Activated CD4-positive, alpha-beta T cell treated with anti-CD3 and anti-CD28 coated beads, Interleukin-2, amount 50 U/mL, for 1 hour (primary cell): ENCODE results near the gene UBE2E1.

Experiments
- DNase-seq: peaks from one replicate; pipeline ENCODE4 v3.0.0-alpha.2; 2020

The UBE2E1 gene

DNA sequence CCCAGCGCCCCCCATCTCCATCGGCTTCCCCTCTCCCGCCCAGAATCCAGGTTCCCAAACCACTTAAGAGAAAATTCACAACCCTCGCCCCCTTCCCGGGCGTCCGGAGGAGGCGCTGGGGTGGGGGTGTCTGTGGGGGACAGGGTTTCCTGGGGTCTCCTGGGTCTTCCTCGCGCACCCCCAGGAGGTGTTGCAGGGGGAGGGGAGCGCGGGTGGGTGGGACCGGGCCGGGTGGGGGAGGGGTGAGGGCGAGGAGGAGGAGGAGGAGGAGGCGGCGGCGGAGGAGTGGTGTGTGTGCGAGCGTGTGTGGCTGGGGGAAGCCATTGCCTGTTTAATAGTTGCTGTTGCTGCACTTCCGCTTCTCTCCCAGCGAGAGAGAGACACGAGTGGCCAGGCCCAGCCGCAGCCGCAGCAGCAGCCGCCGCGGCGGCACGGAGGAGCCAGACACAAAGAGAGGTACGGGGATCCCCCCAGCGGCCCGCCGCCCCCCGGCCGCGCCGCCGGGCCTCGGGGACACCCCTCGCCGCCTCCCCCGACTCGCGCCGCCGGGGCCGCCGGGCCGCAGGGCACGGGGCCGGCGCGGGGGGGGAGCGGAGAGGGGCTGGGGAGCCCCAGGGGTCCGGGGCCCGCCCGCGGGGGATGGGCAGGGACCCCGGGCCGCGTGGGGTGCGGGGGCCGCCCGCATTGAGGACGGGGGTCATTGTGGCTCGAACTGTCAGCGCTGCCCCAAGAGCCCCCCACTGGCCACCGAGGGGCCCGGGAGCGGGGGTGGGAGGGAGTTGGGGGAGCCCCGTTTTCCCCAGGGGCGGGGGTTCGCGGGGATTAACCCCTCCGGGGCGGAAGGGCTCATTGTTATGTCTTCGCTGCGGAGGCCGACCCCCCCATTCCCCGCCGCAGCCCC lies at the start of gene UBE2E1:
UBE2E1 (plus strand) TSS at position 323 of the 901 bp plus-strand sequence. CDS start 1,315 bp downstream, outside the sequence.
- peak; percentile 69 for DNase-seq

DNA sequence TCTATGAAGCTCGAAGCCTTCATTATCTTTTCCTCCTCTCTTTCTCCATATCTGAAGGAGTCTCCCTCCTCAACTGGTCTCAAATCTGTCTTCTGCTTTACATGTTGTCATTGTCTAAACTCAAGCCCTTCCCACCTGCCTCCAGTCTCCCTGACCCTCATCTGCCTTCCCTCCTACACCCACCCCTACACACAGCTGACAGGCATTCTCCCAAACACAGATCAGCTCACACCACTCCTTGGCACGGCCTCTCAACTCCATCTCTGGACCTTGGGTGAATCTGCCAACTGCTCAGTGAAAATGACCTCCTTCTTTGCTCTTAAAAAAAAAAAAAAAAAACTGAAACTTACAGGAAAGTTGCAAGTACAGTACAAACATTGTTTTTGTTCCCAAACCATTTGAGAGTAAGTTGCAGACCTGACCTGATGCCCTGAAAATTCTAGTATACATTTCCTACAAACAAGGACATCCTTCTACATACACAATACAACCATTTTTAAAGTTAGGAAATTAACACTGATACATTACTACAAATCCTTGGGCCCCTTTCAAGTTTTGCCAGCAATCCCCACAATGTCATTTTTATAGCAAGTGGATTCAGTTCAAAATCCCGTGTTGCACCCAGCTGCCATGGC lies 49.4 kb upstream of the UBE2E1 start:
- no peak for DNase-seq

DNA sequence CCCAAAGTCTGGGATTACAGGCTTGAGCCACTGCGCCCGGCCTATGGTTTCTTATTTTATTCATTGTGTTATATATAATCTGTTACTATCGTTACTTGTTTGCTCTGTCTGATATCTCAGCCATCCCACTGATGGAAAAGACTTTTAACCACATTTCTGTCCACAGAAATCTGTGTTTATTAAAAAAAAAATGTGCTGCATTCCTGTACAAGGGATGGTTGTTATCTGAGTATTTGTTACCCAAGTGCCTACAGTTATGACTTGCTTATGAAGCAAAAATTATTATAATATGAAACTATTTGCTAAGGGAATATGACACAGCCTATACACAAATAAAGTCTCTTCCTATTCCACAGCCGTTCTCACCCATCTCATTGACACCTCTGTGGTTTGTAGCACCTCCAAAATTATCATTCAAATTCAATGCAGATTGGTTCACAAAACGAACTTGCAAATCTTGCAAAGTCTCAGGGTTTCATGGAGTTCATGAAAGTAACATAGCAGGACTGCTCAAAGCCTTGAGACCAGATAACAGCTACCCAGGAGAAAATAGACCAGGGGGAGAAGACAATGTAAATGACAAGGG lies 47.4 kb upstream of the UBE2E1 start:
- no peak for DNase-seq

DNA sequence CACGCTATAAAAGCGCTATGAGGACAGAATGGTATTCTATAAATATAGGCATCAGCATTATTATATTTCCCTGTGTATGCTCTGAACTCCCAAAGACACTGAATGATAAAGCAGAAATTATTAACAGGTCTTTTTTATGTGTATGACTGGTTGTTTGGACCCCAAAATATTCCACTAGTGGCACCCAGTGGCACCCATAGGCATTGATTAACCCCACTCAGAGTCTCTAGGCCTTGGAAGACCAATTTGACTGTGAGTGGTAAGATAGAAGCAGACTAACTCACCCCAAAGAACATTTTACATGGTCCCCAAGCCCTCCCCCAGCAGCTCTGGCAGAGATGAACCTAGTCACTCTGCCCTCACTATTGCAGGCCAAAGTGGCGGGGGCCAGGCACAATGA lies 45.4 kb upstream of the UBE2E1 start:
- DNase-seq, result no peak

DNA sequence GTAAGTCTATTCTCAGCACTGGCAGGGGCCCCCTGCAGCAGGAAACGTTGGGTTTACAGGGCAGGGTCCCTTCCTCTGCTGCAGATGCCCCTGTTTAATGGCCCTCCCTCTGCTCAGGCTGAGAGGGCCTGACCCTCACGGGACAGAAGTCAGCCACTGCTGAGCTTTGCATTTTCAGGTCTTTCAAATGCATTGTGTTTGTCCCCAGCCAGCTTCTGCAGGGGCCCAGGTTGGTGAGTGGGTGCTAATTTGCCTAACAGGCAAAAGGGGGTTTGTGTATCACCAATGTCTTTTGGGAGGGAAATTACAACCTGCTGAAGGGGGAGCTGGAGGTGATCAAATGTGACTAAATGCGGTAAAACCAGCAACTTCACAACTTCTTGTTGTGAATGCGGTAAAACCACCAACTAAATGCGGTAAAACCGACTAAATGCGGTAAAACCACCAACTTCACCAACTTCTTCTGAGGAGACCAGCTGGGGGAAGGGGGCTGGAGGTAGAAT lies 44.8 kb upstream of the UBE2E1 start:
- no peak for DNase-seq

DNA sequence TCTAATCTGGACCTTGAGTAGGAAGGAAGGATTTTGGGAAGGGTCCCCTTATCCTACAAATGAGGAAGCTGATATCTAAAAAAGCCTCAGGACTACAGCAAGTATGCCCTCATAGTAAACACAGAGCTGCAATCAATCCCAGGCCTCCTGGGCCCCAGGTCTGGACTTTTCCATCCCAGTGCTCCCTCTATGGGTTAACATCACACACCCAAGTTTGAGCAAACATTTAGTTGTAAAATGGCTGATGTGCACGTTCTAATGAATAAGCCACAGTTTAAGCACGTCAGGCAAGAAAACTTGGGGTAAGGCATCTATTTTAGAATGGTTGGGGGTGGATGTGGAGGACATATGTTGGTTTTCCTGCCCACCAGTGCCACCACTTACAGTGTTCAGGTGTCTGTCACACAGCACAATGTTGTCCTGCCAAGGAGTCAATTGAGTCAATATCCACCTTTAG lies 44.3 kb upstream of the UBE2E1 start:
- DNase-seq, result no peak

DNA sequence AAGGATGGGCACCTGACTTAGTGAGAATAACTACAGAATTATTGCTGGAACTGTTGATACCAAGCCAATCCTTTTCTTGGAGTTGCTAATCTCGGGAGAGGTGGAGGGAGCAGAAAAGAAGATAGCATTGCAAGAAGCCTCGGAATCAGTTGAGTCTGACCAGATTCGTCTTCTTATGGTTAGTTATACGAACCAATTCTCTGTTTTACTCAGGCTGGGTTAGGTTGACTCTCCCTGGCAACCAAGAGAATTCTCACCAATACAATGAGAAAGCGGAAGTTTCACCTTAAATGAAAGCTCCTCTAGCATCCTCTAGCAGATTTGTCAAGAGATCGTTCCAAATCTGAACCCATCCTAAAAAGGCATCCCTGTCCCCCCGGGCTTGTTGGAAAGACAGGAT lies 43.5 kb upstream of the UBE2E1 start:
- no peak for DNase-seq

DNA sequence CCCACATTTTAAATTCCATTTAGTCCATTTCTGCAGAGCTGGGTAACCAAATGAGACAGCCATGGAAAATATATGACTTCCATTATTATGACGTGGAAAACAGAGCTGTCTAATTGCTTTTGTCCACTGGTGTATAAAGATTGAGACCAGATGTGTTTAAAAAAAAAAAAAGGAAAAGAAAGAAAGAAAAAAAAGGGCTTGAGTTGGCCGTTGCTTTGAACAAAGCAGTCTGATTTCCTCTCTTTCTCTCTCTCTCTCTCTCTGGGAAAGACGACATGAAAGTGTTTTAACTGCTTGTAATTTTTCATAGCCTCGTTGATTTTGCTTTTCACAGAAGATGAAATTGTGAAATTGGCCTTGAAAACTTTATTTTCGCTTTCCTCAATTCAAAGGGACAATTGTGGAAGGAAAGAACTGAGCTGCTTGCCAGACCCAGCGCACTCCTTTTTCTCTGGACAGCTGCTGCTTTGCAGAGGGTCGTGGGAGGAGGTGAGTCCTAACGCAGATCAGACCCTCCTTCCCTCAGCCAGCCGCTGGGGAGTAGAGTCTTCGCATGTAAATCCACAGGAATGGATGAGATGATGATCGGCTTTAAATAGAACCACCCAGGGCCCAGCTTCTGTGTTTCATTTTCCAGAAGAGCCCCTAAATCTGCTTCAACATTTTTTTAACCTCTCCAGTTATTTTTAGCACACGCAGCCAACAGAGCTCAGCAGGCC lies 42.8 kb upstream of the UBE2E1 start:
- no peak for DNase-seq

DNA sequence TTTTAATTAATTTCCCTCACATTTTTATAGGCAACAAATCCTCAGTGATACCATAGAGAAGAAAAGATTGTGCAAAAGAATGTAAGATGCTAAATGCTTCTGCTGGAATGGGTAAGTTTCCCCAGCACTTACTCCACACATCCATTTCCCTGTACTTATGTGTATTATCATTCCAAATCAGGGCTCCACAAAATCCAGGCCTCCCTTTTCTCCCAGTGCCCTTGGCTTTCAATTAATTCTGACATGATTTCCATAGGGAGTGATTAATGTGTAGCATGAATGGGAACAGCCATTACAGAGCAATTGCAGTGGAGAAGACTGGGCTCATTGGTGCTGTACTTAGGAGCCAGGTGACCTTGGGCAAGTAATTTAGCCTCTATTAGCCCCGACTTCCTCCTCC lies 41.3 kb upstream of the UBE2E1 start:
- no peak for DNase-seq

DNA sequence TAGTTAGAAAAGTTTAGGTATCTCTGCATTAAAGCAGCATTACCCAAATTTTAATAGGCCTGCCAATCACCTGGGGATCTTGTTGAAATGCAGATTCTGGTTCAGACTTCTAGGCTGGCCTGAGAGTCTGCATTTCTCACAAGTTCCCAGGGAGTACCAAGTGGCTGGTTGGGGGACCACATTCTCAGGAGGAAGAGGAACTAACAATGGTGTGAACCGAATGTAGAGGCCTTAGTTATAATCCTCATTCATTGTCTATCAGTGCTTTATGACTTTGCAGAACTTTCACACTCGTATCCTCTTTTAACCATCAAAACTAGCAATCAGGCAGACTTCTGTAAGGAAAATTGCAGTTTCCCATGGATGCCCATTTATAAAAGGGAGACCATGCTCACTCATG lies 38.2 kb upstream of the UBE2E1 start:
- DNase-seq, result no peak

DNA sequence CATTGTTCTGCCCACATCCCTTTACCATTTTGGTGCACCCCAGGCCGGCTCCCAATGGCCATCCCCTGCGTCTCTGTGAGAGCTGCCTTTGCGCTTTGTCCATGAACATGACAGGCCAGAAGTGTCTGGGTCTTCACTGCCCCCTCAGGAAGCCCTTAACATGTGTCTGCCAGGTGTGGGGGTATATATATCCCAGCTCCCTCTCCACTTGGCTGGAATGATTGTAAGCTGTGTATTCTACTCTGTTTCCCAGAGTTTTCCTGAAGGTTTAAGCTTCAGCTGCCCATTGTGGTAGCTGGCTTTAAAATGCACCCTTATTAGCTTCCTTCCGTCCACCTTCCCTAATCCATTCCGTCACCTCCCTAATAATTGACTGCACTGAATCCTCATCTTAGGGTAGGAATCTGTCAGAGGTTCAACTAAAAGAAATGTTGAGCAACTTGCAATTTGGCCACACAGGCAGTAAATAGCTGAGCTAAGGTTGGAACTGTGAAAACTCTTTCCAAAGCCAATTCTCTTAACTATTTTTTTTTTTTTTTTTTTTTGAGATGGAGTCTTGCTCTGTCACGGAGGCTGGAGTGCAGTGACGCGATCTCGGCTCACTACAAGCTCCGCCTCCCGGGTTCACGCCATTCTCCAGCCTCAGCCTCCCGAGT lies 30.4 kb upstream of the UBE2E1 start:
- DNase-seq, result no peak

DNA sequence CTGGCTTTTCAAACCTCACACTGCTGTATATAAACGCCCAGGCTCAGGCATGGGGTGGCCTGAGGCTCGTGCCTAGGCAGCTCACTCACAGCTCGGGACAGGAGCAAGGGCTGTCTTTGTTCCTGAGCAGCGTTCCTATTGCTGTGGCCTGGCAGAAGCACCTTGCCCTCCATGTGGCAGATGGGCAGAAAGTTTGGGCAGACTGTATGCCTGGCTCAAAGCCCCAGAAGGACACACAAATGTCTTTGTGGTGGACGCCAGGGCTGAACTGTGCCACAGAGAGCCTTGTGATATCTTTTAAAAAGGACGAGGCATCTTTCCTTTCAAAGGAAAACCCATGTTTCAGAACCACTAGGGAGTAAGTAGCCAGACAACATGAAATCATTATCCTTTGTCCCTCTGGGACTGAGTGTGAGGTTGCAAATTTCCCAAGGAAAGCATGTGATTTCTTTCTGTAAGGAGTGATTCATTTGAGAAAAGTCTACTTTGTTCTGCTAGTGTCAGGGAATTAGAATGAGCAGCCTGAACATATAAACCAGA lies 29.3 kb upstream of the UBE2E1 start:
- DNase-seq, result no peak

DNA sequence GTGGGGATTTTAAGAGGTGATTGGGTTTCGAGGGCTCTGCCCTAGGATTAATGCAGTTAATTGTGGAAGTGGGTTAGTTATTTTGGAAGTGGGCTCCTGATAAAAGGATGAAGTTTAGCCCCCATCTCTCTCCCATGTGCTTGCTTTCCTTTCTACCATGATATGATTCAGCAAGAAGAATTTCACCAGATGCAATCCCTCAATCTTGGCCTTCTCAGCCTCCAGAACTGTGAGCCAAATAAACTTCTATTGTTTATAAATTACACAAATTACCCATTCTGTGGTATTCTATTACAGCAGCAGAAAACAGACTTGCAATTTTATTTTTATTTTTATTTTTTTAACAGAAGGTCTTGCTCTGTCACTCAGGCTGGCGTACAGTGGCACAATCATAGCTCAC lies 27.3 kb upstream of the UBE2E1 start:
- DNase-seq, result no peak

DNA sequence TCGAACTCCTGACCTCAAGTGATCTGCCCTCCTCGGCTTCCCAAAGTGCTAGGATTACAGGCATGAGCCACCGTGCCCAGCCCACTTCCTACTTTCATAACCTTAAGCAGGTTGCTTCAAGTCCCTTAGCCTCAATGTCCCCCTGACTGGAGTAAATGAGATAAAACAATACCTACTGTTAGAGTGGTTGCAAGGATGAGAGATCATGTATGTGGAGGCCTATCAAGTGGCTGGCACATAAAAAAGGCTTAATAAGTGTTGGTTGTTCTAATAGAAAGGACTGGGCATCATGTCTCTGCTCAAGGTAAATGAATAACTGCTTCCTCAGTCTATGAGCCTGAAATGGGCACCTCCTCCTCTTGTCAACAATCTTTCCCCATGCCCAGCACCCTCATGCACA lies 25.9 kb upstream of the UBE2E1 start:
- DNase-seq, result no peak

DNA sequence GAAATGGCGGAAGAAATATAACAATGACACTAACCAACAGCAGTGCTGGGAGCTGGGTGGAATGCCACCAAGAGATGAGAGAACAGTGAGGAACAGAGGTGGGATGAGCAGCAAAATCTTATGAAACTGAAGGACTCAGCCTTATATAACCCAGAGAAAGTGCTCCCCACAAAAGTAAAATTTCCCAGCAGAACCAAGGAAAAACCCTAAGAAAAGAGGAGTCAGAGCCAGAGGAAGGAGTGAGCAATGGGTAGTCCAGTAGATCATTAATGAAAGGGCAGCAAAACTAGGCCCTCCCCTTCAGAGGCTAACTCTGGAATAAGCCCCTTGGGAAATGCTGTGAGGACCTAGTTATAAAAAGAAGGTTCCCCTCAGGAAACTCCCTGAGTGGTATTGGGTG lies 24.7 kb upstream of the UBE2E1 start:
- DNase-seq, result no peak

DNA sequence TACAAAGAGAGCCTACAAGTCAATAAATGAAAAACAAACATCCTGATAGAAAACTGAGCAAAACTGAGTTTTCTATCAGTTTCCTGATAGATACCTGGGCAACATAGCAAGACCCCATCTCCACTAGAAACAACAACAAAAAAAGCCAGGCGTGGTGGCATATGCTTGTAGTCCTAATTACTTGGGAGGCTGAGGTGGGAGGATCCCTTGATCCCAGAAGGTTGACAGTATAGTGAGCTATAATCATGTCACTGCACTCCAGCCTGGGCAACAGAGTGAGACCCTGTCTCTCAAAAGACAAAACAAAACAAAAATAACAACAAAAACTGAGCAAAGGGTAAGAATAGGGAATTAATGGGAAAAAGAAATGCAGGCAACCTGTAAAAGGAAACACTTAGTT lies 23.9 kb upstream of the UBE2E1 start:
- no peak for DNase-seq

DNA sequence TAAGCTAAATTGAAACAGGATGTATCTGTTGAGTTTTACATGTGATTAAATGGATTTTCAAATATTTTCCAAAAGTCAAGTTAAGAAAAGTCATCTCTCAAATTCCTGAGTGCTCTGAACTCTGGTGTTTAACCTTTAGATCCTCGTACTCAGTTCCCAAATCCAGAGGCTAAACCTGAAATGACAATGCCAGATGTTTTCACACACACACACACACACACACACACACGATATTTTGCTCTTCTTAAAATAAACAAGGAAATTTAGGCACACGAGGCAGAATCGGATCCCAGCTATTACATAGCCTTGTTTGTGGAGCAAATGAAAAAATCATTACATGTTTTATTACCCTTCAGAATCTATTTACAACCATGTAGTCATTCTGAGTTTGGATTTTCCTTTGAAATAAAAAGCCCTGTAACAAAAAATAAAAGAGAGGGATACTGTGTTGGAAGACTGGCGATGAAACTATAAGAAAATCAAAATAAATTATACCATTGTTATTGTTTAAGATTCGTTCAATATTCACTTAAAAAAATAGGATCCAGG lies 20.6 kb upstream of the UBE2E1 start:
- DNase-seq, result no peak

DNA sequence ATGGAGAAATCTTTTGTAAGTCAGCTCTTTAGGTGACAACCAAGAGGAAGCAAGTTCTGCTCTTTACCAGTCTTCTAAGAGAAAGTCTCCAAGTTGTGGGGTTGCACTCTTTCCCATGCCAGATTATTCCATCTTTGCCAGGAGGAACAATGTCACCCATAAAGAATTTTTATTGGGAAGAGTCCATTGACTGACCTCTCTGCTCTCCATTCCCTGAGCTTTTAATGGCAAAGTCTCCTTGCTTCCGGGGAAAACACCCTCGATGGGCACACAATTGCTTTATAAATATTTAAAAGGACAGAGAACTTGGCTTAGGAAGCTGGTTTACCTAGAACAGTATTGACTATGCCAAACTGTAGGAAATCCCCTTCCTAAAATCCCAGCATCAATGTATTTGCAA lies 19.9 kb upstream of the UBE2E1 start:
- DNase-seq, result no peak

DNA sequence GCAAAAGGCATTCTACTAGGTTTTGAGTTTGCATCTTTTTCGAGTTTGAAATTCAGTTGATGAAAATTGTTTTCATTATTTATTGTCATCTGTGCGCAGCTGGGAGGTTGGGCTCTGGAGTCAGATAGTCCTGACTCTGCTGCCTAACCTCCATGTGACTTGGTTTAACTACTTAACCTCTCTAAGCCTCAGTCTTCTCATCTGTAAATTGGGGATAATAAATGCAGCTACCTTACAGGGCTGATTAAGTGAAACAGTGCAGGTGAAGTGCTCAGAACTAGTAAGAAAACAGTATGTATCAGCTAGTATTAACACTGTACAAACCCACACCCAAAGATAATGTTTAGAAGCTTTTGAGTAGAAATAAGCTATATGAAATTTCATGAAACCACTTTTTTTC lies 14.1 kb upstream of the UBE2E1 start:
- DNase-seq, result no peak

DNA sequence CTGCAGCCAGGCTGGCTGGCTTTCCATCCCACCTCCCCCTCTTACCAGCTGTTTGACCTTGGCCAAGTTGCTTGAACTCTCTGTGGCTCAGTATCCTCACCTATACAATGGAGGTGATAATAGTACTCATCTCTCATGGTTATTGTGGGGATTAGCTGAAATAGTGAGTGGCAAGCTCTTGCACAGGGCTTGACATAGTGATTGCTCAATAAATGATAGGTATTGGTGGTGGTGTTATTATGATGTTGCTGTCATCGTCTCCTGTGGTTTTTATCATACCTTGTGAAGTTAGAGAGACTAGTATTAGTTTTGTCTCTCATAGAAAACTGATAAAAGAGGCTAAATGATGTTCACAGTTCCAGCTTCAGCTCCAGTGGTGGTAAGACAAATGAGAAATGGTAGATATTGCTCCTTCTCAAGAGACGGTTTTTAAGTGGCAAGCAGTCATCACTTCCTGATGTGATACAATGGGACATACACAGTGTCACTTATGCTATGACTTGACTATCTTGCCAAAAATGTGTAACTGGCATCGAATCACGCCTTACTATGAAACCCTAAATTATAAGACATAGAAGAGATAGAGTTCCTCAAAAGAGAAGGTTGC lies 12.1 kb upstream of the UBE2E1 start:
- no peak for DNase-seq

DNA sequence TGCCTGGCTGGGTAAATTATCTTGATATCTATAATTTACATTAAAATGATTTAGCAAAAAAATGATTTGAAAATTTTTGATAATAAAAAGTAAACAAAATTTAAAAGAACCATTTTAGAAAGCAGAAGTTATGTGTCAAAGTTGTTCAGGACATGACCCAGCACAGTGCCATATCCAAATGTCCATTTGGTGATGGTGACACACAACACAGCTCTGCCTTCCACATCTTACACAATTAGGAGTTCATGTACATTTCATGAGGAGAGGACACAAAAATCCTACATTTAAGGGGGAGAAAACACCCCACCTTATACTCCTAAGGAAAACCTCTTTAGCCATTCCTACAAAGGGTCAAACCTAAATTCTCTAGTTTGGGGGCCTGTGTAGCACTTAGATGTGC lies 10.7 kb upstream of the UBE2E1 start:
- DNase-seq, result no peak

DNA sequence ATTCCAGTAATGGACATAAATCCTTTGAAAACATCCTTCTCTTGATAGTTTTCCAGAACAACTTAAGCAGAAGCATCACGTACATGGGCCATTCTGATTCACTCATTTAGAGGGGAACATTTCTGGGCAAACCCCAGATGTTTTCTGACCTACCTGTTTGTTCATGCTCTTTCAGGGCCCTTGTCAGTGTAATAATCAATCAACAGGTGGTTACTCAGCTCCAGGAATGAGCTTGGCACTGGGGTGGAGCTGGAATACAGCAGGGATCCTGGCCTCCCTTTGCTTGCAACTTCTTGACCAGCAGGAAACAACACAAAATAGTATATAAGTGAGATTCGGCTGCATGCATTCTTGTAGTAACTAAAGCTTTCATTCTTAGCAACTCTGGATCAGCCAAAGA lies 9.2 kb upstream of the UBE2E1 start:
- DNase-seq, result no peak
